GM12891 (cell line): ENCODE results near the gene TFAP2C. TPM values are rescaled to one million over a fixed set of nuclear protein-coding genes. Genes with fewer than 3 reads are reported as not detected.

ENCODE experiments used
- DNase-seq: peaks from one replicate; pipeline ENCODE4 v3.0.0; 2011; ENCODE audit warnings: low spot score; ENCODE audit not compliant: insufficient read length
- FAIRE-seq: peaks from 2 replicates; lab custom pipeline; 2011; peaks lifted over from hg19 to GRCh38; lab: Jason Lieb, UNC
- PAX5 ChIP-seq: IDR thresholded peaks from 2 replicates; pipeline ENCODE4 v1.6.1; 2011; ENCODE audit warnings: low read length, moderate library complexity, mild to moderate bottlenecking; ENCODE audit not compliant: insufficient read depth, severe bottlenecking
- POLR2A ChIP-seq: IDR thresholded peaks from 2 replicates; pipeline ENCODE4 v1.6.1; 2011; ENCODE audit warnings: low read depth, low read length, control low read depth
- POLR2AphosphoS5 ChIP-seq: IDR thresholded peaks from 2 replicates; pipeline ENCODE4 v1.6.1; 2011; ENCODE audit warnings: low read depth, low read length, control low read depth
- POU2F2 ChIP-seq: IDR thresholded peaks from 2 replicates; pipeline ENCODE4 v1.6.1; 2011; ENCODE audit warnings: low read depth, mild to moderate bottlenecking, control low read depth, low read length, moderate library complexity
- SPI1 ChIP-seq: IDR thresholded peaks from 2 replicates; pipeline ENCODE4 v1.6.1; 2011; ENCODE audit warnings: low read depth, low read length, control low read depth
- TAF1 ChIP-seq: IDR thresholded peaks from 2 replicates; pipeline ENCODE4 v1.6.1; 2011; ENCODE audit warnings: low read depth, low read length, control low read depth
- polyA plus RNA-seq: library from polyadenylated mRNA; unstranded; fragments of >200 nt; gene quantifications from one replicate; pipeline ENCODE4 v1.2.1, GENCODE V29; 2012; ENCODE audit warnings: low read depth, missing spikeins, inconsistent platforms; ENCODE audit not compliant: missing spikeins

The TFAP2C gene
- not detected for polyA plus RNA-seq

DNA sequence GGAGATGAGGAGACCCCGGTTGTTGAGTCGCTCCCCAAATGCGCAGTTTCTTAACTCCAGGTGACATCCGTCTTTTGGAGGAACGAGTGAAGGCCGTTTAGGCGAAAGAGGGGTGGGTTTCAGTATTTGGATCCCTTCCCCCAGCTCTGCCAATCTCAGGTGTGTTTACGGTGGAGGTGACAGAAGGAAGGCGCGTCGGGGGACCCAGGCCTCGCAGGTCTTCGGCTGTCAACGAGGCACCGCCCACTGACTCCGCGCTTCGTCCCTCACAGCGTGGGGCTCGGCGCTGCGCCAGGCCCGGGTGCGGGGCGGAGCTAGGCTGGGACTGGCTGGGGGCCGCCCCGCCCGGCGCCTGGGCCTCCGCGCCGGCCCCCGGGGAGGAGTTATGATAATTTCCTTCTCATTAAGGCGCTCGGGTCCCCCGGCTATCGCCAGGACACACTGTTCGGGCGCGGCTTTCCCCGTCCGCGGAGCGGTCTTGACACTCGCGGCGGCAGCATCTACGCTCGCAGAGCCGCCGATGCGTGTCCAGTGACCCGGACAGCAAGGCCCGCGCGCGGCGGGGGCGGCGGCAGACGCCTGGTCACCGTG, at the start of gene TFAP2C:
Gene TFAP2C, plus strand, starts transcription at position 434 of the 591 bp plus-strand sequence. CDS start 239 bp downstream, outside the sequence.
- no peak for FAIRE-seq
- no peak for TF ChIP-seq POLR2A
- no peak for TF ChIP-seq POLR2AphosphoS5
- no peak for TF ChIP-seq SPI1
- TF ChIP-seq POU2F2 = no peak
- no peak for TF ChIP-seq TAF1
- no peak for TF ChIP-seq PAX5
- peak; percentile 33 for DNase-seq

DNA sequence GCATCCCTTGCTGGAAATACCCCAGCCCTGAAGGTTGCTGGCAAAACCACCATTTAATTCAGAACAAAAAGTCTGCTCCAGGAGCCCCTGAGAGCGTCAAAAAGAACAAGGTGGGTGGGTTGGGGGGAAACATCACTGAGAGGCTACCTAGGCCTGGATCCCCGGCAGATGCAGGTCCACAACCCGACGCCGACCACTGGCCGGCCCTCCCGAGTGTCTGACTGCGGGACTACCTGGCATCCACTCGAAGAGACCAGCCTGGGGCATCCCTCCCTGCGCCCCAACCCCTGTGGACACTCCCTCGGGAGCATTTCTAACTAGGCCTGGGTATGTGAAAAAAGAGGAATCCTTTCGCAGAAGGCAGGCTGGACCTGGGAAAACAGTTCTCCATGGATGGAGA, 48.9 kb upstream of the TFAP2C start:
- no peak for FAIRE-seq
- no peak for TF ChIP-seq POLR2AphosphoS5
- TF ChIP-seq POLR2A = no peak
- TF ChIP-seq POU2F2 = no peak
- no peak for TF ChIP-seq SPI1
- TF ChIP-seq PAX5 = no peak
- no peak for TF ChIP-seq TAF1
- no peak for DNase-seq

DNA sequence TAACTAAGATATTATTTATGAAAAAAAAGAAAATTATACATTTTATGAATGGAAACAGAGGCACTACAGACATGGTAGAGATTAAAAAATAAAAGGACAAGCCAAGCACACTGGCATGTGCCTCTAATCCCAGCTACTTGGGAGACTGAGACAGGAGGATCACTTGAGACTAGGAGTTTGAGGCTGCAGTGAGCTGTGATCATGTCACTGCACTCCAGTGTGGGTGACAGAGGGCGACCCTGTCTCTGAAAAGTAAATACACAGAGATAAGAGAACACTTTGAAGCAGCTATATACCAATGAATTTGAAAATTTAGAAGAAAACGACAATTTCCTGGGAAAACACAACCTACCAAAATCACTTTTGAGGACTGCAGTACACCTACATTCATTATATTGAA, 47.4 kb upstream of the TFAP2C start:
- DNase-seq = no peak
- no peak for FAIRE-seq
- TF ChIP-seq POLR2A = no peak
- no peak for TF ChIP-seq POU2F2
- TF ChIP-seq PAX5 = no peak
- TF ChIP-seq SPI1 = no peak
- no peak for TF ChIP-seq TAF1
- no peak for TF ChIP-seq POLR2AphosphoS5

DNA sequence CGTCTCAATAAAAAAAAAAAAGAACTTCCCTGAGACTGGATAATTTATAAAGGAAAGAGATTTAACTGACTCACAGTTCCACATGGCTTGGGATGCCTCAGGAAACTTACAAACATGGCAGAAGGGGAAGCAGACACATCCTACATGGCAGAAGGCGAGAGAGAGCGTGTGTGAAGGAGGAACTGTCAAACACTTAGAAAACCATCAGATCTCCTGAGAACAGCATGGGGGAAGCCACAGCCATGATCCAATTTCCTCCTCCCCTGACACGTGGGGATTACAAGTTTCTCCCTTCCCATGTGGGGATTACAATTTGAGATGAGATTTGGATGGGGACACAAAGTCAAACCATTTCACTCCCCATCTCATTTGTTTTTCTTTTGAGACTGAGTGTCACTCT, 46.6 kb upstream of the TFAP2C start:
- no peak for TF ChIP-seq SPI1
- no peak for DNase-seq
- FAIRE-seq = no peak

DNA sequence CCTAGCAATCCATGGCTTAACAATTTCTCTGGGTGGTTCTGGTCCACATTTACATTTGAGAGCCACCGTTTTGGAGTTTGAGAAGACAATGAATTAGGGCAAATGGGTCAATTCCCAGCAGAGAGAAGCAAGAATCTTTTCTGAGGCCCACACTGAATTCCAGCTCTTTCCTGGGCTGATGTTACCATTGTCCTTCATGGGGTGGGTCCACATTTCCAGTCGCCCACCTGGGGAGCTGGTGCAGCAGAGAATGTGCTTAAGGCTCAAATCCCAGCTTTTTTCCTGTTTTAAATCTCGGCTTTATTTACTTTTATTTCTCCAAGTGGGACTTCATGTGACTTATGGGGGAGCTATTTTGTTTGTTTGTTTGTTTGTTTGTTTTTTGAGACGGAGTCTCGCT, 44.2 kb upstream of the TFAP2C start:
- DNase-seq (no peak), FAIRE-seq (no peak)
- no peak for TF ChIP-seq PAX5

DNA sequence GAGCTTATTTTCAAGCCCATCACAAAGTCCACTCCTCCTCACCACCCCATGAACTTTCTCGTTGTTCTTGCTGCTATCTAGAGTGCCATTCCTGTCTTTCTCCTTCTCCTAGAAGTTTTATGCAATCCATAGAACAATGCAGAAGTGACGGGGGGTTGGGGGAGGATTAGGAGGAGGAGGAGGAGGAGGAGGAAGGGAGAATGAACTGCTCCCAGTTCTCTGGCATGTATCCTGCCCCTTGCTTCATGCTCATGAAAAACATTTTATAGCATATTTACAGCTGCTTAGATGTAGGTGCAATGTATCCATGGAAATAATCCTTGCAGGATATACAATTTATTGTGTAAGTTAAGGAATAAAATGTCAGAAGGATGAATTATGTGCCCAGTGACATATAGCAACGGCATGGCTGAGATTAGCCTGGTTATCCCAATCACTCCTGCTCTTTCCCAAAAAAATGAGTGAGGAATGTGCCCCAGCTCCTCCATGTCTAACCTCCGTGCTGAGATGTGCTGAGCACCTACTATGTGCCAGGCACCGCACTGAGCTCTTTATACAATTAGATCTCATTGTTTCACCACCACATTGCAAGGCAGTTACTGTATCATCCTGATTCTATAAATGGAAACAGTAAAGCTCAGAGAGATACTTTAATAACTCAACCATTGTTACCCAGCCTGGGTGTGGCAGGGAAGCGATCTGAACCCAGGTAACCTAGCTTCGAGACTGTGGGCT, 41.6 kb upstream of the TFAP2C start:
- no peak for FAIRE-seq
- DNase-seq = no peak
- no peak for TF ChIP-seq POLR2AphosphoS5
- no peak for TF ChIP-seq POLR2A
- no peak for TF ChIP-seq POU2F2
- TF ChIP-seq SPI1 = no peak
- no peak for TF ChIP-seq TAF1
- TF ChIP-seq PAX5 = no peak

DNA sequence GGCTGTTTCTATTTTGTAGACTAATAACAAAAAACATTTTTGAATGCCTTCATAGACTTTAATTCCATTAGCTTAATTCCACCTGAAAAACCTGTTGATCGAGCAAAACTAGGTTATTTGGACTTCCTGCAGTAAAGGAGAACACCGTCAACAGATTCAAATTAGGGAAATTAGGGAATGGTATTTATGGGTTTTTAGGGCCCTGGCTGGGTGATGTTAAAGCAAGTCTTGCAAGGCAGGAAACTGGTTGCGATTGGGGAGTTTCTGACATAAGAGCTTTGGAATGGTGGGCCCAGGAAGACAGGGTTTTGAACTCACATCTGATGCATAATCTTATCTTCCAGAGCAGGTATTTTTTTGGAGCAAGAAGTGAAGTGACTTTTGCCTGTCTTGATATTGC, 40.1 kb upstream of the TFAP2C start:
- no peak for DNase-seq
- no peak for FAIRE-seq
- TF ChIP-seq POU2F2 (no peak), TAF1 (no peak), PAX5 (no peak), POLR2A (no peak), POLR2AphosphoS5 (no peak)

DNA sequence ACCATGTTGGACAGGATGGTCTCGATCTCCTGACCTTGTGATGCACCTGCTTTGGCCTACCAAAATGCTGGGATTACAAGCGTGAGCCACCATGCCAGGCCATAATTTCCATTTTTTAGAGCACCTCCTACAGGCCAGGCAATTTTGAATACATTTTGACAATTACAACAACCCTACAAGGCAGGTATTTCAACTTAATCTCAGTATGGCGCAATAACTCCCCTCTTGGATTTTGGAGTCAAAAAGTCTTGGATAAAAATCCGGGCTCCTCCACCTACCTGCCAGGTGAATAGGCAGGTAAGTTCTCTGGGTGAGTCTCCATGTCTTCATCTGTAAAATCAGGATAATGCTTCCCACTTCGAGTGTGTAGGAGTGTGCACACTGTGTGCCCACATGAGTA, 39.5 kb upstream of the TFAP2C start:
- DNase-seq (no peak), FAIRE-seq (no peak)
- no peak for TF ChIP-seq POU2F2
- TF ChIP-seq PAX5 = no peak
- no peak for TF ChIP-seq SPI1
- no peak for TF ChIP-seq POLR2A
- TF ChIP-seq TAF1 = no peak
- no peak for TF ChIP-seq POLR2AphosphoS5

DNA sequence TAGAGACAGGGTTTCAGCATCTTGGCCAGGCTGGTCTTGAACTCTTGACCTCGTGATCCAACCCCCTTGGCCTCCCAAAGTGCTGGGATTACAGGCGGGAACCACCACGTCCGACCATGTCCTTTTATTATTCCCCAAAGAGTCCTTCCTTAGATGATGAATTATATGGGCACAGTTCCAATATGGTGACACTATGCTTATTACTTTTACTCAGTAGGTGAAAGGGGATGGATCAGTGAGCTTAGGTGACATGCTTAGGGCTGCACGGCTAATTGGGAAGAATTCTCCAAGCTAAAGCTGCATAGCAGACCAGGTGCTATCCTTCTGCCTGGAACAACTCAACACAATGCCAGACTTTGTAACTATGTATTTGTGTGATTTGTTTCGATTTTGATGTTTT, 38.2 kb upstream of the TFAP2C start:
- FAIRE-seq = no peak
- DNase-seq = no peak
- TF ChIP-seq SPI1 = no peak
- no peak for TF ChIP-seq POLR2AphosphoS5
- no peak for TF ChIP-seq TAF1
- no peak for TF ChIP-seq PAX5
- no peak for TF ChIP-seq POU2F2
- no peak for TF ChIP-seq POLR2A

DNA sequence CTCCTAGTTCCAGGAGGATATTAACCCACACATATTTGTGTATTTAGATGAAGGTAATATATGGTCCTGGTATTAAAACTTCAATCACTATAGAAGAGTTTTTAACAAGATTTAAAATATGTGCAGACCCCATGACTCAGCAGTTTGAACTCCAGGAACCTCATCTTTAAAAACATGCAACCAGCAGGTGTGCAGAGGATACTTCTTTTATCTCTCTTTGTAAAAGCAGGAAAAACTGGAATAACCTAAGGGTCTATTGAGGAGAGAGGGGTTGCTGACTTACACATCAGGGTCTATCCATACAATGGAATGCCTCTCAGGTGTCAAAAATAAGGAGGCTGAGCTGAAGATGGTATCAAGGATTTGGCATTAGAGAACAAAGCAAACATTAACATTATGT, 36.9 kb upstream of the TFAP2C start:
- FAIRE-seq (no peak), DNase-seq (no peak)
- no peak for TF ChIP-seq PAX5
- TF ChIP-seq POLR2AphosphoS5 = no peak
- no peak for TF ChIP-seq POLR2A
- no peak for TF ChIP-seq SPI1
- TF ChIP-seq POU2F2 = no peak
- TF ChIP-seq TAF1 = no peak
